ENCODE data around the gene ZBTB12. TPM values are rescaled to one million over a fixed set of nuclear protein-coding genes. Genes with fewer than 3 reads are reported as not detected.

Gene ZBTB12
- total and polyA plus RNA-seq, 2 of the 4 experiments (the other 2 are of a cell fraction): 2.0 to 8.5 TPM

DNA sequence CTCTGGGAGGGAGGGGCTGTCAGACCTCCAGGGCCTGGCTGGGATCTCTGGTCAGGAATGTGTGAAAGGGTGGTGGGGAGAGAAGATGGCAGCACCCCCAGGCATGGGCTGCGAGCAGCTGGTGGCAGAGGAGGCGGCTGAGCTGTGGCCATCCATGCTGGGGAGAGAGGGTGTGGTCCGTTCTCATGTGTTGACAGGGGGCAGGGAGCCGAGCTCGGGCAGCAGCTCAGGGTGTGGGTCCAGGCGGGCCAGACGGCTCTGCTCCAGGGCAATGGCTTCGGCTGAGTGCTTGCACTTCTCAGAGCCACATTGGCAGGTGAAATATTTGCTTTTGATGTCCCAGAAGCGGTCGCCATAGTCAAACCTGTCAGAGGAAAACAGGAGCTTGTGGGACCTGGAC lies 22.0 kb downstream of the ZBTB12 start:
- Histone ChIP-seq H3K14ac (replicated peaks; ENCODE audit: low read depth, low read length) (no peak overlapping the region), H2AFZ (replicated peaks; ENCODE audit: low read length, poor library complexity) (no peak overlapping the region), H2AK9ac (replicated peaks; ENCODE audit: low read depth, low read length, poor library complexity) (no peak overlapping the region), H2BK5ac (ENCODE audit: low read depth, low read length, poor library complexity, severe bottlenecking) (no peak overlapping the region), H3K4me1 (ENCODE audit: control insufficient read depth, insufficient read depth, low read length) (peaks cover 9% of the 10 kb centered on the region), H3K4ac (ENCODE audit: low read depth, low read length) (no peak overlapping the region), H3K36me3 (ENCODE audit: control insufficient read depth, insufficient read depth, low read length) (peaks cover 48% of the 10 kb centered on the region), H4K5ac (ENCODE audit: low read depth, low read length) (no peak overlapping the region), H3K4me2 (ENCODE audit: low read depth, low read length) (no peak overlapping the region), H2BK15ac (ENCODE audit: low read depth, low read length) (no peak overlapping the region), H3K18ac (ENCODE audit: low read depth, low read length) (no peak overlapping the region), H4K8ac (ENCODE audit: low read depth in 2 of 2, low read length in 2 of 2) (no peak overlapping the region), H3K56ac (ENCODE audit: extremely low read depth, insufficient read depth, low read length) (no peak overlapping the region), H3K27ac (ENCODE audit: insufficient read depth, low read length) (no peak overlapping the region), H2BK20ac (ENCODE audit: low read depth, low read length) (no peak overlapping the region), H4K20me1 (ENCODE audit: insufficient read depth, low read length) (0 out of 2 replicates have a peak, but pooled peaks cover 2% of the 10 kb centered on the region), H3K9me3 (ENCODE audit: control insufficient read depth, insufficient read depth, low read length) (no peaks in the 10 kb centered on the region), H3K9me1 (ENCODE audit: insufficient read depth, low read length) (0 out of 2 replicates have a peak, but pooled peaks cover 2% of the 10 kb centered on the region), H2BK120ac (ENCODE audit: low read depth, low read length) (no peak overlapping the region), H4K91ac (ENCODE audit: insufficient read depth, low read depth, low read length) (no peak overlapping the region), H3K23ac (ENCODE audit: low read depth, low read length) (no peak overlapping the region), H3K27me3 (ENCODE audit: control insufficient read depth, insufficient read depth, low read length) (no peaks in the 10 kb centered on the region), H3K9ac (ENCODE audit: low read depth, low read length) (no peak overlapping the region), H2AK5ac (ENCODE audit: low read depth, low read length) (no peak overlapping the region), H3K4me3 (ENCODE audit: insufficient read depth, low read depth, low read length) (no peak overlapping the region), H3K79me1 (ENCODE audit: low read depth in 1 of 2, low read length in 2 of 2) (no peaks in the 10 kb centered on the region)
- ChIA-PET POLR2A (ENCODE audit: unreplicated experiment) (no interaction called here), CTCF (no interaction called here)
- DNase-seq (no peak), ATAC-seq (ENCODE audit: low read depth) (no peak)
- in situ Hi-C loops (cut with MboI; ENCODE audit: low sequenced_read_pairs) (no loop called here), dilution Hi-C loops (cut with HindIII; ENCODE audit: low sequenced_read_pairs, unreplicated experiment) (no loop called here), intact Hi-C loops (cut with micrococcal nuclease) (no loop called here)
- TF ChIP-seq RCOR1 (IDR thresholded peaks at IDR 0.05; ENCODE audit: insufficient replicate concordance, low read length) (no peak), BHLHE40 (IDR thresholded peaks at IDR 0.05; ENCODE audit: low read depth, low read length) (no peak), POLR2A (IDR thresholded peaks at IDR 0.05; ENCODE audit: low read depth, low read length) (no peak), CEBPB (IDR thresholded peaks at IDR 0.05; ENCODE audit: low read depth, low read length) (no peak), CHD1 (IDR thresholded peaks at IDR 0.05; ENCODE audit: low read depth, low read length) (no peak), MAFK (IDR thresholded peaks at IDR 0.05; ENCODE audit: low read depth, low read length) (no peak), NFE2L2 (IDR thresholded peaks at IDR 0.05; ENCODE audit: low read depth, low read length) (no peak)
- TF ChIP-seq, protein P1, sequence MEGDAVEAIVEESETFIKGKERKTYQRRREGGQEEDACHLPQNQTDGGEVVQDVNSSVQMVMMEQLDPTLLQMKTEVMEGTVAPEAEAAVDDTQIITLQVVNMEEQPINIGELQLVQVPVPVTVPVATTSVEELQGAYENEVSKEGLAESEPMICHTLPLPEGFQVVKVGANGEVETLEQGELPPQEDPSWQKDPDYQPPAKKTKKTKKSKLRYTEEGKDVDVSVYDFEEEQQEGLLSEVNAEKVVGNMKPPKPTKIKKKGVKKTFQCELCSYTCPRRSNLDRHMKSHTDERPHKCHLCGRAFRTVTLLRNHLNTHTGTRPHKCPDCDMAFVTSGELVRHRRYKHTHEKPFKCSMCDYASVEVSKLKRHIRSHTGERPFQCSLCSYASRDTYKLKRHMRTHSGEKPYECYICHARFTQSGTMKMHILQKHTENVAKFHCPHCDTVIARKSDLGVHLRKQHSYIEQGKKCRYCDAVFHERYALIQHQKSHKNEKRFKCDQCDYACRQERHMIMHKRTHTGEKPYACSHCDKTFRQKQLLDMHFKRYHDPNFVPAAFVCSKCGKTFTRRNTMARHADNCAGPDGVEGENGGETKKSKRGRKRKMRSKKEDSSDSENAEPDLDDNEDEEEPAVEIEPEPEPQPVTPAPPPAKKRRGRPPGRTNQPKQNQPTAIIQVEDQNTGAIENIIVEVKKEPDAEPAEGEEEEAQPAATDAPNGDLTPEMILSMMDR (conservative IDR thresholded peaks at IDR 0.05; ENCODE audit: low read depth, low read length): no peak
- TF ChIP-seq, protein P2, sequence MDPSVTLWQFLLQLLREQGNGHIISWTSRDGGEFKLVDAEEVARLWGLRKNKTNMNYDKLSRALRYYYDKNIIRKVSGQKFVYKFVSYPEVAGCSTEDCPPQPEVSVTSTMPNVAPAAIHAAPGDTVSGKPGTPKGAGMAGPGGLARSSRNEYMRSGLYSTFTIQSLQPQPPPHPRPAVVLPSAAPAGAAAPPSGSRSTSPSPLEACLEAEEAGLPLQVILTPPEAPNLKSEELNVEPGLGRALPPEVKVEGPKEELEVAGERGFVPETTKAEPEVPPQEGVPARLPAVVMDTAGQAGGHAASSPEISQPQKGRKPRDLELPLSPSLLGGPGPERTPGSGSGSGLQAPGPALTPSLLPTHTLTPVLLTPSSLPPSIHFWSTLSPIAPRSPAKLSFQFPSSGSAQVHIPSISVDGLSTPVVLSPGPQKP (IDR thresholded peaks at IDR 0.05; ENCODE audit: borderline replicate concordance, low read depth, low read length): no peak
- TF ChIP-seq, protein P3, sequence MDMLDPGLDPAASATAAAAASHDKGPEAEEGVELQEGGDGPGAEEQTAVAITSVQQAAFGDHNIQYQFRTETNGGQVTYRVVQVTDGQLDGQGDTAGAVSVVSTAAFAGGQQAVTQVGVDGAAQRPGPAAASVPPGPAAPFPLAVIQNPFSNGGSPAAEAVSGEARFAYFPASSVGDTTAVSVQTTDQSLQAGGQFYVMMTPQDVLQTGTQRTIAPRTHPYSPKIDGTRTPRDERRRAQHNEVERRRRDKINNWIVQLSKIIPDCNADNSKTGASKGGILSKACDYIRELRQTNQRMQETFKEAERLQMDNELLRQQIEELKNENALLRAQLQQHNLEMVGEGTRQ (IDR thresholded peaks at IDR 0.05; ENCODE audit: low read depth, low read length): no peak
- WGBS, 2 experiments (ENCODE audit: extremely low coverage in 2 of 2, insufficient read length in 1 of 2): 79% methylated on average over 7 of the region's 10 CpGs; no CpG with 5 or more reads in 1 of the 2 experiments
- TSS peak; percentile 97 for BruUV-seq (replicated peaks)

Measured in IMR-90 (cell line).